Measurements from ENCODE around the gene PLA2G4C.

Gene PLA2G4C

DNA sequence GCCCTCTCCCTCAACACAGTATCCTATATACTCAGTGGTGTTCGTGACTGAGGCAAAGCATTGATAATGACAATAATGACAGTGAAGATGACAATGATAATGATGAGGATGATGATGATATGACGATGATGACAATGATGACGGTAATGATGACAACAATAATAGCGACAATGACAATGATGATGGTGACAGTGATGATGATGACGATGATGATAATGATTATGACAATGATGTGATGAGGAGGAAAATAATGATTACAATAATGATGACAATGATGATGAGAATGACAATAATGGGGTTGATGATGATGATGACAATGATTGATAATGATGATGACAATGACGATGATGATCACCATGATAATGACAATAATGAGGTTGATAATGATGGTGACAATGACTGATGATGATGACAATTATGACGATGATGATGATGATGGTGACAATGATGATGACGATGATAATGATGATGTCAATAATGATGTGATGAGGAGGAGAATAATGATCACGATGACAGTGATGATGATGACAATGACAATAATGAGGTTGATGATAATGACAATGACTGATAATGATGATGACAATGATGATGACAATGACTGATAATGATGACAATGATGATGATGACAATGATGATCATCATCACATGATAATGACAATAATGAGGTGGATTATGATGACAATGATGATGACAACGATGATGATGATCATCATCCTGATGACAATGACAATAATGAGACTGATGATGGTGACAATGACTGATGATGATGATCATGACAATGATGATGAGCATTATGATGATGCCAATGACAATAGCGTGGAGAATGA lies 99.5 kb downstream of the PLA2G4C start:
- no peak overlapping the region for H3K9ac ChIP-seq (ENCODE audit: low read length)
- no peaks in the 10 kb centered on the region for H3K27me3 ChIP-seq (ENCODE audit: control insufficient read depth, insufficient read depth, low read length)
- H3K4me1 ChIP-seq (ENCODE audit: control insufficient read depth, low read depth, low read length): no peaks in the 10 kb centered on the region
- peaks cover 11% of the 10 kb centered on the region for H3K9me3 ChIP-seq (ENCODE audit: control insufficient read depth, low read depth, low read length)
- no peak overlapping the region for H3K27ac ChIP-seq (ENCODE audit: low read length)
- H3K36me3 ChIP-seq (ENCODE audit: control insufficient read depth, low read depth, low read length): no peaks in the 10 kb centered on the region
- H3K4me3 ChIP-seq (ENCODE audit: low read length): no peak overlapping the region

GRCh38 chr19:48006762-48007161 lies 103.9 kb downstream of the PLA2G4C start:
- no peak overlapping the region for H3K4me3 ChIP-seq (ENCODE audit: low read length)
- peaks cover 8% of the 10 kb centered on the region for H3K9me3 ChIP-seq (ENCODE audit: control insufficient read depth, low read depth, low read length)
- H3K27ac ChIP-seq (ENCODE audit: low read length): no peak overlapping the region
- H3K27me3 ChIP-seq (ENCODE audit: control insufficient read depth, insufficient read depth, low read length): no peaks in the 10 kb centered on the region
- no peaks in the 10 kb centered on the region for H3K4me1 ChIP-seq (ENCODE audit: control insufficient read depth, low read depth, low read length)
- no peaks in the 10 kb centered on the region for H3K36me3 ChIP-seq (ENCODE audit: control insufficient read depth, low read depth, low read length)
- no peak overlapping the region for H3K9ac ChIP-seq (ENCODE audit: low read length)

- Histone ChIP-seq H3K9ac (ENCODE audit: low read length) (no peak overlapping the region), H3K4me3 (ENCODE audit: low read length) (no peak overlapping the region), H3K27ac (ENCODE audit: low read length) (no peak overlapping the region), H3K4me1 (ENCODE audit: control insufficient read depth, low read depth, low read length) (no peaks in the 10 kb centered on the region), H3K27me3 (ENCODE audit: control insufficient read depth, insufficient read depth, low read length) (no peaks in the 10 kb centered on the region), H3K9me3 (ENCODE audit: control insufficient read depth, low read depth, low read length) (peaks cover 3% of the 10 kb centered on the region), H3K36me3 (ENCODE audit: control insufficient read depth, low read depth, low read length) (no peaks in the 10 kb centered on the region)
Observed at GRCh38 chr19:48004236-48004635, 106.4 kb downstream of the PLA2G4C start.

DNA sequence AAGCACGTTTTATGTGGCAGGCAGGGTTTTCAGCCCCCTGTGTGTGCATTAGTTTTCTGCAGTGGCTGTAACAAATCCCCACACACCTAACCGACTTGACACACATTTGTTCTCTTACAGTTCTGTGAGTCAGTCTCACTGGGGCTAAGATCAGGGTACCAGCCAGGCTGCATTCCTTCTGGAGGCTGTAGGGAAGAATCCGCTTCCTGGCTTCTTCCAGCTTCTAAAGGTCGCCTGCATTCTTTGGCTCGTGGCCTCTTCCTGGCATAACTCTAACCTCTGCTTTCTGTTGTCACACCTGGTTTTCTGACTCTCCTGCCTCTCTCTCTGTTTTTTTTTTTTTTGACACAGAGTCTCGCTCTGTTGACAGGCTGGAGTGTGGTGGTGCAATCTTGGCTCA lies 109.8 kb downstream of the PLA2G4C start:
- Histone ChIP-seq H3K4me3 (ENCODE audit: low read length) (no peak overlapping the region), H3K9me3 (ENCODE audit: control insufficient read depth, low read depth, low read length) (no peaks in the 10 kb centered on the region), H3K36me3 (ENCODE audit: control insufficient read depth, low read depth, low read length) (no peaks in the 10 kb centered on the region), H3K9ac (ENCODE audit: low read length) (no peak overlapping the region), H3K4me1 (ENCODE audit: control insufficient read depth, low read depth, low read length) (no peaks in the 10 kb centered on the region), H3K27me3 (ENCODE audit: control insufficient read depth, insufficient read depth, low read length) (no peaks in the 10 kb centered on the region), H3K27ac (ENCODE audit: low read length) (no peak overlapping the region)

GRCh38 chr19:47998800-47999199 lies 111.8 kb downstream of the PLA2G4C start:
- no peaks in the 10 kb centered on the region for H3K36me3 ChIP-seq (ENCODE audit: control insufficient read depth, low read depth, low read length)
- no peaks in the 10 kb centered on the region for H3K4me1 ChIP-seq (ENCODE audit: control insufficient read depth, low read depth, low read length)
- no peak overlapping the region for H3K27ac ChIP-seq (ENCODE audit: low read length)
- H3K9ac ChIP-seq (ENCODE audit: low read length): no peak overlapping the region
- H3K4me3 ChIP-seq (ENCODE audit: low read length): no peak overlapping the region
- H3K9me3 ChIP-seq (ENCODE audit: control insufficient read depth, low read depth, low read length): no peaks in the 10 kb centered on the region
- H3K27me3 ChIP-seq (ENCODE audit: control insufficient read depth, insufficient read depth, low read length): no peaks in the 10 kb centered on the region
